Glomerular endothelial cell (primary cell): ENCODE data around the gene JAKMIP1. TPM values are rescaled to one million over a fixed set of nuclear protein-coding genes. Genes with fewer than 3 reads are reported as not detected.
"Not testable (repeated sequence)": the region's sequence is repeated elsewhere in the genome, so short reads cannot be mapped to it uniquely, and the experiment has no call there.

ENCODE experiments used
- DNase-seq: peaks from one replicate; pipeline ENCODE4 v3.0.0-alpha.2; 2011; ENCODE audit warnings: low read depth, low spot score; ENCODE audit errors: extremely low read depth
- total RNA-seq: library from RNA; depleted of rRNA; stranded (reverse); fragments of >200 nt; gene quantifications from 2 replicates; pipeline ENCODE4 v1.2.3, GENCODE V29; 2015

Gene JAKMIP1
- total RNA-seq, 1 donor from 2014 or later: not detected

- DNase-seq: no peak
These were observed 29.5 kb upstream of the JAKMIP1 start for GRCh38 chr4:6229671-6230501.

- DNase-seq: no peak
These were observed 28.7 kb upstream of the JAKMIP1 start for GRCh38 chr4:6229095-6229494.

DNA sequence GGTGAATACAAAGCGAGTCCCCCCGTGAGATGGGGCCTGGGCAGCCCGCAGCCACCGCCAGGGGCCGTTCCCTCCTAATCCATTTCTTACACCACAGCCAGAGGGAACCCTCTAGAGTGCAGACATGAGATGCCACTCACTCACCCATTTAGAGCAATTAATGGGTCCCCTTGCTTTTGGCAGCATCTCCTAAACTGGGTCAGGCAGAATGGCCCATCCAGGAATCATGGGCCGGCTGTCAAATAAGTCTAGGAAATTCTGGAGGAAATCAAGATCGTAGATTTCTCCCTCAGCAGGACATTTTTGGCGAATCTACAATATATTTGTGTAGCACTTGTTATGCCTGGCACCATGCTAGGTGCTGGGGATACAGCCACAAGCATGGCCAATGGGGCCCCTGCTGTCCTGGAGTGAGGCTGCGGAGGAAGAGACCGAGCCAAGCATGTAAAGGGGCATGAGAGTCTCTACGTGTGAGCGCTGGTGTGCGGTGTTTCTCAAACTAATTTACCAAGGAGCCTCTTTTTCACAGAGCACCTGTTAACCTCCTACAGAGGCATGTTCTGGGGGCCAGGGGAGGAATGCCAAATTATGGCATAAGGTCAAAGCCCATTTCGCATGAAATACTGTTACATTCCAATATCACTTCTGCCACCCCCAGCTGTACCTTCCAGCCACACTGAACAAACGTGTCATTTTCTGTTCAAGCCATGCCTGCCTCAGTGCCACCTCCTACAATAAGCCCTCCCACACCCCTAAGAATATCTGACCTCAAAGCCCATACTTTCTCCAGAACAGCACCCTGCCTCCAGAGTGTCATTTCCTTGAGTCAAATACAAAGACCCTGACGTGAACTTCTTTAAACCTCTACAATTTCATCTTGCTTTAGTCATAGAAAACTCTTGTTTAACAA lies 28.1 kb upstream of the JAKMIP1 start:
- DNase-seq: no peak

GRCh38 chr4:6227412-6228157 lies 27.2 kb upstream of the JAKMIP1 start:
- no peak for DNase-seq

DNA sequence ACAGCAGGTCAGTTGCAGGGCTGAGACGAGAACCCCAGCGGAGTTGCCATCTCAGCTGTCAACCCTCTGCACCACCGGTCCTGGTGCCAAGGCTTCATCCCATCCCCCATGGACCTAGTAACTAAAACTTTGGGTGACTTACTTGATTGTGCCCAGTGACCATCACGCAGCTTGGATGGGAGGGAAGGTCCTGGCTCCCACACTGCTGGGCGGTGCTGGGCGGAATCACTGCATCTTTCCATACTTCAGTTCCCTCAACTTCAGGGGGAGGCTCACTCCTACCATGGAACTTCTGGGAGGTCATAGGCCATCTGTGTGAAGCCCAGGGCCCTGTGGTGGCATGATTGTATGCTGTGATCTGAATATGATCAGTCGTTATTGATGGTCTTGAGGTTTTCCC lies 26.2 kb upstream of the JAKMIP1 start:
- DNase-seq: no peak

DNA sequence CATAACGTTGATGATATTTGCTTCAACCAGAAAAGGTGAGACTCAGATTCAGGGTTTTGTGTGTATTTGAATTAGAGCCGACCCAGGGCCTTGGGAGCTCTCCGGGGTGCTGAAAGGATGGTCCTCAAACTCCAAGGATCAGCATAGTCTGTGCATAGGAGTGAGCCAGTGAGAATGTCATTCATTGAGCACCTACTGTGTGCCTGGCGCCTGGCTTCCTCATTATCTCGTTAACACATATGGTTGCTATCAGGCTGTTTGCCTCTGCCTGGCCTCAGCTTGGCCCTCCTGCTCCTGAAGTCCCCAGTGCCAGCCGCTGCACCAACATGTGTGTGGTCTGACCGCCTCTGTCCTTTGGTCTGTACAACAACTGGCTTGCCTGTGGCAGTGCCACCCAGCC lies 25.1 kb upstream of the JAKMIP1 start:
- DNase-seq: no peak

- DNase-seq: no peak
These were observed 24.4 kb upstream of the JAKMIP1 start for GRCh38 chr4:6224735-6225134.

DNA sequence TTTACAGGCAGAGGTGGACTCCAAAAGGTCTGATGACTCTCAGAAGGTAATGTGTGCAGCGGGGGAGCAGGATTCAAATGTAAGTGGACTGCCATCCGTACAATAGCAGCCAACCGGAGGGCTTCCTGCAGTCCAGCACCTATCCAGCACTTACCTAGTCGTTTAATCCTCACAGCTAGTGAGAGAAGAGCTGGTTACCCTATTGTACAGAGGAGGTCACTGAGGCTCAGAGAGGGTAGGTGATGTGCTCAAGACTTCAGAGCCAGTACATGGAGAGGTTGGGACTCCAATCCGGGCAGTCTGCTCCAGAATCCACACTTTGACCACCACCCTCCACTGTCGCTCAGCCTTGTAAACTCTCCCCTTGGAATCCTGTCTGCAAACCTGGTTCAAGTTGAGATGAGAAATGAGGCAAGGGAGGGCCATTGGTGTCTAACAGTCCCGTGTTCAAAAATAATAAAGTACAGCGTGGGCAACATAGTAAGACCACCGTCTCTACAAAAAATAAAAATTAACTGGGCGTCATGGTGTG lies 22.5 kb upstream of the JAKMIP1 start:
- DNase-seq: no peak

GRCh38 chr4:6221851-6222760 lies 21.8 kb upstream of the JAKMIP1 start:
- no peak for DNase-seq

DNA sequence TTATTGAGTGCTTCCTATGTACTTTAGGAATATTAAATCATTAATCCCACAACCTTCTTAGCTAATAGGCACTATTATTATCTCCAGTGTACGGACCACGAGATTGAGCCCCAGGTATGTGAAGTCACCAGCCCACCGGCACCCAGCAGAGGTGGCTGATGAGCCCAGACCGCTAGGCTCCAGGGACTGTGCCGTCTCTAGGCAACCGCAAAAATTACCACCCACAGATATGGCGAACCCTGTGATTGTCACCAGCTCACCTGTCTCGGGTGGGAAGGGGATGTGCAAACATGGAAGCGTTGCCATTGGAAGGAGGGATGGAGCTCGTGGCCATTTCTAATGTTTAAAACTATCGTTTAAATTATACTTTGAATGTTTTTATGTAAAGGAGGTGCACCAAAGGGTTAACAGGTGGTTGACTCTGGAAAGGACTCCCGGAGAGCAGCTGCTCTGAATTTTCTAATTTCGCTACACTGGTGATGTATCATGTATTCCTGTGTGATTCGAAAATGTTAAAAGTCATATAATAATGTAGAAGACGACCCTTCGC lies 21.0 kb upstream of the JAKMIP1 start:
- DNase-seq: no peak

- DNase-seq: no peak
These were observed 17.5 kb upstream of the JAKMIP1 start for GRCh38 chr4:6217716-6218381.

GRCh38 chr4:6216588-6216987 lies 16.2 kb upstream of the JAKMIP1 start:
- no peak for DNase-seq

- no peak for DNase-seq
These were observed 9.6 kb upstream of the JAKMIP1 start for GRCh38 chr4:6209921-6210320.

DNA sequence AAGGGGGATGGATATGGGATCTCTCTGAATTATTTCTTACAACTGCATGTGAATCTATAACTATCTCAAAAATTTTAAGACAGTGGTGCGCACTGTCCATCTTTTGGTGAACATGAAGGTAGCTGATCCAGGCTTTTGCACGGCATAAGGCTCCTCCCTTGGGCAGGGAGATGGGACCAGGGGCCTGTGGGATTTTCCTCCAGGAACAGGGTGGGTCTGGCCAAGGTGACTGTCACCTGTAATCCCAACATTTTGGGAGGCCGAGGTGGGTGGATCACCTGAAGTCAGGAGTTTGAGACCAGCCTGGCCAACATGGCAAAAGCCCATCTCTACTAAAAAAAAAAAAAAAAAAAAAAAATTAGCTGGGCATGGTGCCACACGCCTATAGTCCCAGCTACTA lies 8.9 kb upstream of the JAKMIP1 start:
- DNase-seq: not testable (repeated sequence)

DNA sequence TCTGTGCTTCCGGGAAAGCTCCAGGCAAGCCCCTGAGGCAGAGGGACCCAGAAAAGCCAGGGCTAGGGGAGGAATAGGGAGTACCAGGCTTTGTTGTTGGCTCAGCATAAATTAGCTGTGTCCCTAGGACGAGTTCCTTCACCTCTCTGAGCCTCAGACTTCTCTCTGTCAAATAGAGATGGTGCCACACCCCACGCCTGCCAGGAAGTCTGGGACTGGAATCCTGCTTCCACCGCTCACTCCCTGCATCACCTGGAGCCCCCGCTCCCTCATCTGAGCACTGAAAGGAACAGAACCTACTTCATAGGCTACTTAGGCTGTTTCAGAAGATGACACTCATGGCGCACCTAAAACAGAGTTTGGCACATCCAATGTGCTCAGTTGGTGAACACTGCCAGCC lies 8.1 kb upstream of the JAKMIP1 start:
- no peak for DNase-seq

DNA sequence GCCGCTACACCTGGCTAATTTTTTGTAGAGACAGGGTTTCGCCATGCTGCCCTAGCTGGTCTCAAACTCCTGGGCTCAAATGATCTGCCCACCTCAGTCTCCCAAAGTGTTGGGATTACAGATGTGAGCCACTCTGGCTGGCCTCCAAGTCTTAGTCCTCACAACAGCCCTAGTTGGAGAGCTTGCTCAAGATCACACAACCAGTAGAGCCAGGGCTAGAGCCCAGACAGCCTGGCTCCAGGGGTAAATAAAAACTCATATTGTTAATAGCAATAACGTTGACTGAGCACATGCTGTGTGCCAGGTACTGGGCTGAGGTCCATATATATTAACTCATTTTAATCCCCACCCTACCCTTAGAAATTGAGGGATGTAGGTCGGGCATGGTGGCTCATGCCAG lies 7.3 kb upstream of the JAKMIP1 start:
- DNase-seq: no peak

GRCh38 chr4:6206771-6207290 lies 6.5 kb upstream of the JAKMIP1 start:
- no peak for DNase-seq

DNA sequence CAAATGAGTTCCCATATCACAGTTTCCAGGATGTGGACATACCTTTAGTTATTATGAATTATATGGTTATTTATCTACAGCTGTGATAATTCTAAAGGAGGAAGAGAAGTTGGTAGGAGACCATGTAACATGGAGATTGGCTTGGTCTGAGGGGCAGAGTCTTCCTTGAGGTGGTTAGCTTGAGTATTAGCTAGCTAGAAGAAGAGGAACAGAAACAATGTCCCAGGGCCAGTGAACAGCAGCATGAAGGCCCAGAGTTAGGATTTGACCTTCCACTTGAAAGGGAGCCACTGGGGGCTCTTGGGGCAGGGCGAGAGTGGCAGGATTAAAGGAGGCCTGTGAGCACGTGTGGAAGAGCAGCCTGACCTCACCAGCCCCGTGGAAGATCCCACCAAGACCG lies 5.6 kb upstream of the JAKMIP1 start:
- no peak for DNase-seq

DNA sequence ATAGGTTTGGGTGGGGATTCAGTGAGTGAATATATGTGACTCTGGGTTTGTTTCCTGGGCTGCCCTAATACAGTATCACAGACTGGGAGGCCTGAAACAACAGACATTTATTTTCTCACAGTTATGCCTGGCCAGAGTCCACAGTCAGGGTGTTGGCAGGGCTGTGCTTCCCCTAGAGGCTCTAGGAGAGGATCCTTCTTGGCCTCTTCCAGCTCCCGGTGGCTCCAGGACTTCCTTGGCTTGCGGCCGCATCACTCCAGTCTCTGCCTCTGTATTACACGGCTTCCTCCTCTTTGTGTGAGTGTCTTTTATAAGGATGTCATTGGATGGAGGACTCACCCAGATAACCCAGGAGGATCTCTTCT lies 5.2 kb upstream of the JAKMIP1 start:
- no peak for DNase-seq
